Measurements from ENCODE around the gene RNF10.
"Not testable (repeated sequence)": the region's sequence is repeated elsewhere in the genome, so short reads cannot be mapped to it uniquely, and the experiment has no call there.

Gene RNF10

GRCh38 chr12:120617193-120617592 lies 83.0 kb downstream of the RNF10 start:
- not testable (repeated sequence) for DNase-seq

- DNase-seq: not testable (repeated sequence)
Observed at GRCh38 chr12:120617767-120618166, 83.6 kb downstream of the RNF10 start.

- DNase-seq: no peak
Observed at GRCh38 chr12:120618954-120619615, 84.9 kb downstream of the RNF10 start.

GRCh38 chr12:120620624-120621023 lies 86.5 kb downstream of the RNF10 start:
- DNase-seq: no peak

GRCh38 chr12:120625557-120626419 lies 91.6 kb downstream of the RNF10 start:
- no peak for DNase-seq

Measured in AML-193 (cell line).